Measurements from ENCODE around the gene KRTAP23-1.

Gene KRTAP23-1, protein sequence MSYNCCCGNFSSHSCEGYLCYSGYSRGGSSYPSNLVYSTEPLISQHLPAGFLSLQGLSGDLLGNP

GRCh38 chr21:30348506-30348905, at the start of gene KRTAP23-1:
Gene KRTAP23-1 (minus strand): TSS chr21:30348606. CDS start chr21:30348606, 0 bp downstream.
- DNase-seq (ENCODE audit: low read depth) = no peak

DNA sequence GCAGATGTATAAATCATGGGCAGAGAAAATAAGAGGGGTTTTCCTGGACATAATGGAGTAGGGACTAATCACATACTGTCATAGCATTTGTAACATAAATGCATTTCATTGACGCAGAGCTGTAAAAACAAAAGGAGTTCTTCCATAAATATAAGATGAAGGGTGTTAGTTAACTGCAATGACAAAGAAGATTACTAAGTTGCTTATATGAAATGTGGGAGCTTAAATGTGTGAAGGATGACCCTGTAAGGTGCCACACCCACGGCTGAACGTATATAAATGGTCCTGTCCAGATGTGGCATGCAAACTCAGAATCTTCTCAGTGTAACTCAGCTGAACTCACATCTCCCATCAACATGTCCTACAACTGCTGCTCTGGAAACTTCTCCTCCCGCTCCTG, 47.3 kb upstream of the KRTAP23-1 start, which contains the start of gene KRTAP13-1:
TSS of gene KRTAP13-1 (plus strand) at position 301 of the 400 bp plus-strand sequence. CDS start at position 357, 56 bp downstream.
- DNase-seq (ENCODE audit: low read depth) = no peak

- no peak for DNase-seq (ENCODE audit: low read depth)
These were observed 43.2 kb upstream of the KRTAP23-1 start for GRCh38 chr21:30391492-30392025.

DNA sequence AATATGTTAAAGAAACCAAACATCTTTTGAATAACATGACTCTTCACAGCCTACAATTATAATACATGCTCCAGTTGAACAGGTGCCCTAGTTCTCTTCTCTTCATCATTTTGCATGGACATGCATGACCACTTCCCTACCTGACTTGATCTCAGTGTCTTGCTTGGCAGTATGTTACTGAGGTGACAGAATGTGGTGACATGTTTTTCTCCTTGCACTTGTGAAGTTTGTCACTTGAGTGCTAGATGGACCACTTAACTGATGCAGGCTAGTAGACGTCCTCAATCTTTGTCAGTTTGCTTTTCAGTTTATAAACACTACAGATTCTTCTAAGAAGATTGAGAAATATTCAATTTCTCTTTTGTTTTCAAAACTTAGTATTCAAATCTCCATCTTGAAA, 33.8 kb upstream of the KRTAP23-1 start:
- no peak for DNase-seq (ENCODE audit: low read depth)

DNA sequence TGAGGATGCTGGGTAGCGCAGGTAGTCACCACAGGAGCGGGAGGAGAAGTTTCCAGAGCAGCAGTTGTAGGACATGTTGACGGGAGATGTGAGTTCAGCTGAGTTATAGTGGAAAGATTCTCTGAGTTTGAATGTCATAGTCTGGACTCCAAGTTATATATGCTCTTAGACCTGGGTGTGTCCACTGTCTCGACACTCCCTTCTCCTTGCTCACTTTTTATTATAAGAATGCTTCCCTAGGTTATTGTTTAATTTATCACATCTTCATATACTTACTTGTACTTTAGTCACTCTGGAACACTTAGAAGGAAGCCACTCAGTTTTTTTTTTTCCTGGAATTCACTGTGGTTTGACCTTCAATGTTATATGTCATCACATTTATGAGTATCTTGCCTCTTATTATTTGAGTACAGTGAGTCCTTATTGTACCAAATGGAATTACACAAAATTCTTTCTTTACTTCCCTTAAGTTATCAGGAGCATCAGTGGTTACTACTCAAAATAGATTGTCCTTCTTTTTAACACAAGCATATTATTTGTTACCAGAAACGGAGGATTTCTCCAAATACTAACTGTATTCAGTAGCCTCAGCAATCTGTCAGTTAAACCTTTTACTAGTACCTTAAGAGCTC, 23.8 kb upstream of the KRTAP23-1 start, which contains the start of gene KRTAP13-2:
TSS of gene KRTAP13-2 (minus strand) at position 133 of the 632 bp plus-strand sequence. CDS start at position 75, 58 bp downstream.
- no peak for DNase-seq (ENCODE audit: low read depth)

DNA sequence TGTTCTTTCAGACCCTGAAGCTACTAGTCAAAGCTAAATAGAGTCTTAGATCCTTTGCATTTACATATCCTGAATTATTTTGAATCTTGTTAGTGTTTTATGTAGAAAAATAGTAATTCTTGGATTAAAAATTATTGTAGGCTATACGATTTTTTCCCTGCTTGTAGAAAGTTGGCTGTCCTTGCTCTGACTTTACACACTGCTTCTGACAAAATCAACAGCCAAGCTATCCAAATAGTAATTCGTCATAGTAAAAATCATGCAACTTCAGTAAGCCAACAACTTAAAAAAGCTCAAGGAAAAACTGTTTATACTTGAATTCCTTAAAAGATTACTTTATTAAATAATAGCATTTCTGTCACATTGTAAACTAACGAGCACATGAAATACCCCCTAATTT, 7.5 kb upstream of the KRTAP23-1 start:
- DNase-seq (ENCODE audit: low read depth) = no peak

DNA sequence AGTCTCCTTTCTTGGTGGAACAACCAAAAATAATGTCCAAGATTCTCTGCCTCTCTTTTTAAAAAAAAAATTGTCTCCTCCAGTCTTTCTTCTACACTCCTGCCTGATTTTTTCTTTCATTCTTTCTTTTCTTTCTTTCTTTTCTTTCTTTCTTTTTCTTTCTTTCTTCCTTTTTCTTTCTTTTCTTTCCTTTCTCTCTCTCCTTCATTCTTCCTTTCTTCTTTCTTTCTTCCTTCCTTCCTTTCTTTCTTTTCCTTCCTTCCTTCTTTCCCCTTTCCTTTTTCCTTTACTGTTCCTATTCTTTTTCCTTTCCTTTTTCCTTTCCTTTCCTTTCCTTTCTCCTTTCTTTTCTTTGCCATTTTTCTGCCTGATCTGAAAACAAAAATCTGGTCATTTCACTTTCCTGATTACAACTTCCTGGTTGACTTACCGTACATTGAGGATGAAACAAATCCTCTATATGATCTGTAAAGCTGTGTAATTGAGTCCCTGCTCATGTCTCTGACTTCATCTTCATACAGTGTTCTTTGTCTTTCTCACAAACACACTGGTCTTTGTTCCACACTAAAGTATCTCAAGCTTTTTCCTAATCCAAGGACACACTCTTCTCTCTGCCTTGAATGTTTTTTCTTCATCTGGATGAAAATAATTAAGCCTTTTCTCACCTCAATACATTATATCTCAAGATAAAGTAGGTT, 6.1 kb upstream of the KRTAP23-1 start:
- no peak for DNase-seq (ENCODE audit: low read depth)

DNA sequence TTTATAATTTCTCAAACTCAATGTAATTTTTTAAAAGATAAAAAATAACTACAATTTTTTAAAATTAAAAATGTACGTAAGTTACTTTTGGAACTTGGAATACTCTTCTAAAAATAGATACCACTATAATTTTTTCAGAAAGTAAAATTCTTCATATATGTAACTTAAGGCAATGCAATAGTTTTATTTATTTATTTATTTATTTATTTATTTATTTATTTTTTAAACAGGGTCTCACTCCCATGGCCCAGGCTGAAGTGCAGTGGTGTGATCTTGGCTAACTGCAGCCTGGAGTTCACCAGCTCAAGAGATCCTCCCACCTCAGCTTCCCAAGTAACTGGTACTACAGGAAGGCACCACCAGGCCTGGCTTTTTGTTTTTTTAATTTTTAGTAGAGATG, 3.1 kb upstream of the KRTAP23-1 start:
- no peak for DNase-seq (ENCODE audit: low read depth)

DNA sequence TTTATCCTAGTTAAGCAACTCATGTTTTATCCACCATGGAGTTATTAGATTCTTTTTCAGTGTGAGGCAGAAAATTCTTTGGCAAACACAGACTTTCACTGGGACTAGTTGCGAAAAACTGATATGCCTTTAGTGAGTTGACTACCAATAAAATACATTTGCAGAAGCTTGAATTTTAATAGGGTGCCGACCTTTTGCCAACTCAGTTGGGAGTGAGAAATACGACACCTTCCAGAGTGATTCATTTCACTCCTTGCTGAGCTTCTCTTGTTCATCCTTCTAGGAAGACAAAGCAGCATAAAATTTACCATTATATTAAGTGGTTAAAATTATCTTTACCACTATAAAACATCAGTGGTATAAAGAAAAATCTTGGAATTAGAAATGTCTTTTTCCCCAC, 1.2 kb upstream of the KRTAP23-1 start:
- DNase-seq (ENCODE audit: low read depth) = no peak

GRCh38 chr21:30345014-30345413, 3.4 kb downstream of the KRTAP23-1 start:
- no peak for DNase-seq (ENCODE audit: low read depth)

DNA sequence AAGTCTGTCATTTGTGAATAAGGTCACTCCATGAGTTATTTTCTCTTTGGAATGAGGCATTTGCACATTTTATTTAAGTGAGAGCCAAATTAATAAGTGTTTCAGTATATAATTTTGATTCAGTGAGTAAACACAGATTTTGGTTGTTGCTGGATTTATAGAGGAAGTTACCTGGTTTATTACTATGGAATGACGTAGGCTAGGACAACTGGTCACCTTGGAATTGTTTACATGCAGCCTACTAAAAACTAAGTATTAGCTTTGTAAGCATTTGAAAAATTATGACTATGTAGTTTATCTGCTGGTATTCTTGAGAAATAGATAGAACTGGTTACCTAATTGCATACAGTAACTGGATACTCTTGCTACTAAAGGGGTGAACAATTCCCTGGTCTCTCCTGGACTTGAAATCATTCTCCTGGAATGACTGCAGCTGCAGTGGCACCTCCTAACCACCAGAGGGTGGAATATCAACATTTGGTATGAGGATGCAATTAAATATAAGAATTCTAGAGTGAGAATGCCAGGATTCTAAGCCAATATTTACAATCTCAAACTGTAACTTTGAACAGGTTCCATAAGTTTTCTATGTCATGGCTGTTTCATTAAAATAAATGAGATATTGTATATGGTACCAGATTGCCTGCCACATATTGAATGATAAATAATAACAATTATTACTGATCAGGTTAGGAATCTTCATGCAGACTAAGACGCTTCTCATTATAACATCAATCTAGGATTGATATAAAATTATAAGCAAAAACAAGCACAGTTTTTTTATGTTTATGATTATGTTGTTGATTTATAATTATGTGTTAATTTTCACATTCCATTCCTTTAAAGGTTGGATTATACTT, 7.5 kb downstream of the KRTAP23-1 start:
- peak; percentile 4 for DNase-seq (ENCODE audit: low read depth)

GRCh38 chr21:30338717-30339116, 9.7 kb downstream of the KRTAP23-1 start:
- DNase-seq (ENCODE audit: low read depth) = no peak

DNA sequence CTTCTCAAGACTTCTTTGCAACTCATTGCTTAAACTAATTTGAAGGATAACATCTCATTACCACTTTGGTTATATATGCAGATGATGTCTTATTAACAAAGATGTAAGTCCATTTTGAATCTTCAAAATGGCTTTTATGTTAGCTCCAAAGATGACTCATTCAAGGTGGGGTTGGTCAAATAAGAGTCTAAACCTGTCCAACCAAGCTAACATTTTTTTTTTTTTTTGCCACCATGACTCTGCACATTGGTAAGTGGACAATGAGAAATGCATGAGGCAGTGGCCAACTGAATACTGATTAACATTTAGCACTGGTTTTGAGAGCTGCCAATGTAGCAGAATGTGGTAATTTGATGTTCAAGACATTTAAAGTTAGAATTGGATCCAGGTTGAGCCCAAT, 10.6 kb downstream of the KRTAP23-1 start:
- DNase-seq (ENCODE audit: low read depth) = no peak

DNA sequence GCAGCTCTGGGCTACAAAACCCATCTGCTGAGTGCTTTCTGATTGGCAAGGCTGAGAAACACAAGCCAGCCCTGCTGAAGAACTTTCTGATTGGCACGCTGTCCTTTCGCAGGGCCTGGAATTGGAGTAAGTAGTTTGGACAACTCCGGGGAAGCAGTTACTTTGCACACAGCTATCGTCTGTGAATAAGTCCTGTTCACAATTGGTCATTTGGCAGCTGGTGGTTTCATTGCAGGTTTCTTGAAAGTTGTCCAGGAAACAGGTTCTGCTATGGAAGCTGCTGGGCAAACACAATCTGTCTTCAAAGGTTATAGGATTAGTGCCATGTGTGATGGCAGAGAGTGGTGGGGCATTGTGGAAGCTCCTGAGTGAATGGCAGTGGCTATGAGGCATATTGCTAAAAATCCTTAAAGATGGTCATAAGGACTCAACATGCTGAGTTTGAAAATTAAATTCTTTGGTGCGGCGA, 11.1 kb downstream of the KRTAP23-1 start, which contains the start of gene KRTAP27-1:
TSS of gene KRTAP27-1 (minus strand) at position 419 of the 469 bp plus-strand sequence. CDS start at position 393, 26 bp downstream.
- no peak for DNase-seq (ENCODE audit: low read depth)

GRCh38 chr21:30336596-30336995, 11.8 kb downstream of the KRTAP23-1 start:
- no peak for DNase-seq (ENCODE audit: low read depth)

DNA sequence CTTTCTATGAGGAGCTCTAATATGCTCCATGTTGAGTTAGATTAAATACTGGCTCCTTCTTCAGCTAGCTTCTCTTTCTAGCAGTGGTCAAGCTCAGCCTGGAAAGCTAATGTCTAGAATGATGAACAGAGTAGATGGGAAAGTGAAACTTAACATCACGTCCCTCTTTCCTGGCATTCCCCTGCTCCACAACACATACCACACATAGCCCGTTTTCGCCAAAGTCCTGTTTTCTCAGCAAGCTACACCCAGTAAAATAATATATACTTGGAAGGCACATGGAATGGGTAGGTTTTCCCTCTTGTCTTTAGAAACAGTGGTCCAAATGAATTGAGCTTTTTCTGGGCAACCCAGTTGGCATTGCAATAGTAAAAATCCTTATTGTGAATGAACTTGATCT, 14.7 kb downstream of the KRTAP23-1 start:
- DNase-seq (ENCODE audit: low read depth) = no peak

DNA sequence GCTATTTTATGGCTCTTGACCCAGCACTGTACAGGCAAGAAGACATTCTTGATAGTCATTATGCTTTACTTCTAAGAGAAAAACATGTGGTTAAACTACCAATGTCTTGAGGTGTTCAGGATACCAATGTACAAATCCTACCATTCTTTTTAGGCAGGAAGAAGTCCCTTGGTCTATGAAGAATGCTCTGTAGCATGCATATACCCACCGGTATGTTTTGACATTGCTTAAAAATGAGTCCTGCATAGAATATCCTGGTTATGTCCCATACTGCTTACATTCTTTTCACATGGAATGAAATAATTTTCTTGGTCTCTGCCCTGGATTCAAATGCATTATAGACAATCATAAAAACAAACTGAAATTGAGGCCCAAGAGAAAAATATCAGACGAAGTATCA, 15.7 kb downstream of the KRTAP23-1 start:
- DNase-seq (ENCODE audit: low read depth) = no peak

DNA sequence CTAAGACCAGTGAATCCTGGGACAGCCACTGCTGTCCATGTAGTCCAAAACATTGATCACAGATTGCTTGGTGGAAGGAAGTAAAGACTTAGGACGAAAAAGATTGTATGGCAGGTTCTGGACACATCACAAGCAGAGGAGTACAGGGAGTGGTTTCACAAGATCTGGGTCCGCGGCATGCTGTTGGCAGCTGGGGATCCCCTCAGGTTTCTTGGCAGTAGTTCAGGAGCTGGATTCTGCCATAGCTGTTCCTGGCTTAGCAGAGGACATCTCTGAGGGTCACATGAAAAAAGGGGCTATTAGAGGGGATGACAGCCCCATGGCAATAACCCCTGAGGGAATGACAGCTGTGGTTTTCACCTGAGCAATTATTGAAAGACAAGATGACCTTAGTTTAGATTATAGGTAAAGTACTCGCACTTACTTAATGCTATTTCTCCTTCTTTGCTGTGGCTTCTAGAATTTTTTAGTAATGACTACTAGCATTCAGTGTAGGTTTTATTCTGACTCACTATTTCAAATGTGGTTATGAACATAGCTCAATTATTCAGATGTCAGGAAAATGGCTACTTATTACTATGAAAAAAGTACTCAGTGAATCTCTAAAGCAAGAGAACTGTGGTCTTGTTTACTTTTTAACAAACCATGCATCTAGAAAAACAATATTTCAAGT, 19.1 kb downstream of the KRTAP23-1 start:
- no peak for DNase-seq (ENCODE audit: low read depth)

- DNase-seq (ENCODE audit: low read depth) = no peak
These were observed 22.0 kb downstream of the KRTAP23-1 start for GRCh38 chr21:30326390-30326789.

GRCh38 chr21:30320215-30320614, 28.2 kb downstream of the KRTAP23-1 start, which contains the start of gene KRTAP26-1:
Gene KRTAP26-1 (minus strand): TSS chr21:30320315. CDS start chr21:30320035, 280 bp downstream.
- no peak for DNase-seq (ENCODE audit: low read depth)

DNA sequence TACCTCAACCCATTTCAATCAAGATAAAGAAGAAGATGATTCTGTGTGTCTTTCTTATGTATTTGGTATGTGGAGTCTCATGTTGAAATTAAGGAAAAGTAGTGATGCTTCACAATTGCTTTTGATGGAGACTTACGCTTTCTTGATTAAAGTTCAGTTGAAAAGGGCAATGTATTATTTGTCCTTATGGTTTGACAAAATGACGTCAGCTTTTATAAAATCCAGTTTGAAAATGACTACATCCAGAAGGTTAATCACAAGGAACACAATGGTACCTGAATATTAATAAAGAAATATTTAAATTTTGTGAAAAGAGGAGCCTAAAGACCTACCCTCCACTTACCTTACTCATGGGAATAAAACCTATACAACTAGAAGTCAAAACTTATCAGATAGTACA, 32.7 kb downstream of the KRTAP23-1 start:
- DNase-seq (ENCODE audit: low read depth) = no peak
